Activated naive CD8-positive, alpha-beta T cell (primary cell): ENCODE results near the gene NHLH2.

ENCODE experiments used
- H3K27ac Mint-ChIP-seq: one replicate; pipeline ENCODE4 v1.8.0; 2021; ENCODE audit warnings: mixed read lengths
- H3K27me3 Mint-ChIP-seq: one replicate; pipeline ENCODE4 v1.8.0; 2021; ENCODE audit warnings: mixed read lengths
- H3K36me3 Mint-ChIP-seq: one replicate; pipeline ENCODE4 v1.8.0; 2021; ENCODE audit warnings: mixed read lengths
- H3K4me1 Mint-ChIP-seq: one replicate; pipeline ENCODE4 v1.8.0; 2021; ENCODE audit warnings: low read depth, mixed read lengths
- H3K4me3 Mint-ChIP-seq: one replicate; pipeline ENCODE4 v1.8.0; 2021; ENCODE audit warnings: mild to moderate bottlenecking, mixed read lengths
- H3K9me3 Mint-ChIP-seq: one replicate; pipeline ENCODE4 v1.8.0; 2021; ENCODE audit warnings: low read depth, mixed read lengths

The NHLH2 gene

DNA sequence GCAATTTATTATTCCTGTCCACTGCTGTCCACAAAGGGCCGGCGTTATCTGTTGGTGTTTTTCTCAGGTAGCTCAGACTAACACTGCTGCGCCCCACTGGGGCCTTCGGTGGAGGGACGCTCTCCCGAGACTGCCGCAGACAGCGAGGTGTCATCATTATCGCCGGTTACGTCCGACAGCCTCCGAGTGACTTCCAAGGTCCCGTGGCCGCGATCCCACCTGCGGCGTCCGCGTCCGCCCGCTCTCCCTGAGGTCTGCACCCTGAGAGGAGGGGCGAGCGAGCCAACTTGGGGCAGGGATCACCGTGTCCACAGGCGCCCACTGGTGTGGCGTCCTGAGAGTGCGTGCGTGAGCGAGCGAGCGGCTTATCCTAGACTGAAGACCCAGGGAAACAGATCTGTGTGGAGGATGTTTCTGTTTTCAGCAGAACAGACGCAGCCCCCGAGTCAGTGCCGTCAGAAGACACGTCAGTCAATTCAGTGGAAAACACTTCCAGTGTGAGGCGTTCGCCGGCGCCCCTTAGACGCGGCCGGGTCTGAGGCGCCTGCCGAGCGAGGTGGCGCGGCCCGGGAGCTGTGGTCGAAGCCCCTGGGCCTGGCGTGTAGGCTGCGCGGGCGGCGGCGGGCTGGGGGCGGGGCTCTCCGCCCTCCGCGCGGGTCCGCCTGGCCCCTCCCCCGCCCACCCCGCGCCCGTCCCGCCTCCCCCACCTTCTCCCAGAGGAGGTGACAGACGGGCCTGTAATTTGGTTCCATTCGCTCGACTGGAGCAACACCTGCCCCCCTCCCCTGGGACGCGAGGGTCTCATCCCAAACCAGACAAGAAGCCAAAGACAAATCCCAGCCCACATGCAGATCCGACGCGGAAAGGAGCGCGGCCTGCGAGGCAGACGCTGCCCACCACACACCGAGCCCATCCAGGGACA, 12.6 kb downstream of the NHLH2 start:
- Mint-ChIP-seq H3K4me3 (peak overlapping the region; percentile 84), H3K27ac (no peak overlapping the region), H3K27me3 (peaks cover 51% of the 10 kb centered on the region), H3K9me3 (no peaks in the 10 kb centered on the region), H3K36me3 (no peaks in the 10 kb centered on the region), H3K4me1 (peaks cover 7% of the 10 kb centered on the region)

DNA sequence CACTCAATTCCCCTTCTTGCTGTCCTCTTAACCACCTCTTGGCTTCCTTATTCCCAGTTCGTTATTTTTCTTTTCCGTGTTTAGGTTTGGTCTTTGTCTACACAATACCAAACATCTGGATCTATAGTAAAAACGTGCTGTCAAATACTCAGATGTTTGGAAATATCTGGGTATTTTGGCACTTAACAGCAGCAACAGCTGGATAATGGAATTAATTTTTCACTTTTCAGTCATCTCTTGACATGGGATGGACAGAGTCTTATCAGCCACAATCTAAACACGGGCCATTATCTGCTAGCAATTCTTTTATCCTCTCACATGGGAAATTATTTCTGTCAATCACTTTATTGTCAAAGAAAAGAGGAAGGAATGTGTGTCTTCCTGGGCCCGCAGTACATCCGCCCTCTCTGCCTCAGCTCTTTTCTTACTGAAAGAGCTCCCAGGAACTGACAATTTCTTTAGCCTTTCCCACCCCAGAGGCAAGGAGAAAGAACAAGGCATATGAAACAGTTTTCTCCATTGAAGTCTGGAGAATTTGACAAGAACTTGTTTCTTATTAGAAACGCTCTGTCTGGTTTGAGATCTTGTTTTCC, 13.4 kb downstream of the NHLH2 start:
- H3K27ac Mint-ChIP-seq: no peak overlapping the region
- peaks cover 7% of the 10 kb centered on the region for H3K4me1 Mint-ChIP-seq
- no peaks in the 10 kb centered on the region for H3K36me3 Mint-ChIP-seq
- H3K4me3 Mint-ChIP-seq: peak overlapping the region; percentile 73
- no peaks in the 10 kb centered on the region for H3K9me3 Mint-ChIP-seq
- H3K27me3 Mint-ChIP-seq: peaks cover 46% of the 10 kb centered on the region

DNA sequence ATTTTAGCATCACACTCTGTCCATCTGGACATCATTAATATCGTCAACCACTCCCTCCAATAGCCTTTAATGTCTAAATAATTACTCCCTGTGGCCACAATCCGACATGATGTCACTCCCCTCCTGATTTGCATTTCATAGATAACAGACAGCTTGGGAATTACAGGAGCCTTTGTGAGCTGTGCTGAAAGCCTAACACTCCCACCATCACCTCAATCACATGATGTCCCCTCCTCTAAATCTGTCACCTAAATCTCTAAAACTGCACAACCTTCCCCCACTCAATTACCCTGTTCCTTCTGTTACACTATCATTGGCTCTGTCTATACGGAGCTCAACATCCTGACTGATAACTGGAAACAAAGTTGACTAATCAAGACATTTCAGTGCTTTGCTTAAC, 14.3 kb downstream of the NHLH2 start:
- Mint-ChIP-seq H3K36me3 (no peaks in the 10 kb centered on the region), H3K27ac (no peak overlapping the region), H3K27me3 (peaks cover 39% of the 10 kb centered on the region), H3K4me1 (peaks cover 7% of the 10 kb centered on the region), H3K4me3 (no peak overlapping the region), H3K9me3 (no peaks in the 10 kb centered on the region)

DNA sequence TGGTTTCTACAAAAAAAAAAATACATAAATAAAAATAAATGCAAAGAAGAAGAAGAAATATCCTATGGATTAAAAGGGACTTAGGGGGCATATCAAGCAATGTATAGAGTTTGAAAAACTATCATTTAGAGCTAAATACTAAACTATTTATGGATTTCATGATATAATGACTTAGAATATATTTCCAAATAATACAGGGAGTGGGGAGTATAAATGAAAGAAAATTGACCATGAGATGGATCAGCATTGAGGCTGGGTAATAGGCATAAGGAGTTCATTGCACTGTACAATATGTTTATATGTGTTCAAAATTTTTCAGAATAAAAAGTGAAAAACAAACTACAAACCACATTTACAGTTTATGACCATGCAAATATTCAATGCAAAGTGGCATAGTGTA, 18.8 kb downstream of the NHLH2 start:
- Mint-ChIP-seq H3K4me3 (no peak overlapping the region), H3K4me1 (no peaks in the 10 kb centered on the region), H3K27me3 (peaks cover 22% of the 10 kb centered on the region), H3K27ac (no peak overlapping the region), H3K9me3 (no peaks in the 10 kb centered on the region), H3K36me3 (no peaks in the 10 kb centered on the region)

DNA sequence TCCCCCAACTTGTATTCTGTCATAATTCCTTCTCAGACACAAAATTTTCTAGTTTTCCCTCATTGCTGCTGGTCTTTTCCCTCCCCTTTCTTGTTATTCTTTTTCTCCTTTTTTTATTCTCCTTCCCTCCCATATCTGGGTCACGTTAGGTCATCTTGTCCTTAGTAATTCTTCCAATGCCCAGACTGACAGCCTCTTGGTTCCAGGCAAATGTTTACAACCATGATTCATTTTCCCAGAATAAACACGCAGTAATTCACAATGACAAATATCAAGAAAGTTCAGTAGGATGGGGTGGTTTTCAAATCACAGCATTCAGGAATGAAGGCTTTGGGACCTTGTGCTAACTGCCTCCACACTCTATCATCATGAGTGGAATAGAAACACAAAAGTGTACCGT, 25.2 kb downstream of the NHLH2 start:
- no peak overlapping the region for H3K27ac Mint-ChIP-seq
- no peak overlapping the region for H3K4me3 Mint-ChIP-seq
- H3K27me3 Mint-ChIP-seq: peaks cover 12% of the 10 kb centered on the region
- H3K4me1 Mint-ChIP-seq: no peaks in the 10 kb centered on the region
- H3K9me3 Mint-ChIP-seq: no peaks in the 10 kb centered on the region
- H3K36me3 Mint-ChIP-seq: no peaks in the 10 kb centered on the region

DNA sequence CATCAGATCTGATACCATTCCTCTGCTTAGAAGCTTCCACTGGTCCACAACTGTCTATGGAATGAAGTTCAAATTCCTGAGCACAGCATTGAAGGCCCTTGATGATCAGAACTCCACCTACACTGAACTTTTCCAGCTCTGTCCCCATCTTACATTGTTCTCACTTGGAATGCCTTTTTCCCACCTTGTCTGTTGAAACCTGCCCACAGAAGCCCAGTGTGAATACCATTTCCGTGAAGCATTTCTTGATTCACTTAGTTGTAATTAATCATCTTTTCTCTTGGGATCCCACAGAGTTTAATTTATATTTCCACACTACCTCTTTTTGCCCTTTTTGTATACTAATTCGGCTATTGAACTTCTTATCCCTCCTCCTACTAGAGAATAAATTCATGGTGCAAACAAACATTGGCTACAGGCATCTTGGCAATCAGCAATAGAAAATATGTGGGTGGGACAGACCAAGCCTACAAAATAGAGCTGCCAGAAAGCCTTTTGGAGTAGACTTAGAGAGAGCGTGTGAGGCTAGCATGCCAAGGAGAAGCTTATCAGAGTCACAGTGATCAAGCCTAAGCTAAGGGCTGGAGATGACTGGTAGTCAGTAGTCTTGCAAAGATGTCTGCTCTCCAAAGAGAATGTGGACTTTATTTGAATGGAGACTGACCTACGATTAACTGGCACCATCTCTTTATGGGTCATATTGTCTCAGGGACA, 26.1 kb downstream of the NHLH2 start:
- H3K36me3 Mint-ChIP-seq: no peaks in the 10 kb centered on the region
- no peak overlapping the region for H3K27ac Mint-ChIP-seq
- H3K4me3 Mint-ChIP-seq: no peak overlapping the region
- H3K27me3 Mint-ChIP-seq: peaks cover 9% of the 10 kb centered on the region
- H3K9me3 Mint-ChIP-seq: no peaks in the 10 kb centered on the region
- no peaks in the 10 kb centered on the region for H3K4me1 Mint-ChIP-seq

DNA sequence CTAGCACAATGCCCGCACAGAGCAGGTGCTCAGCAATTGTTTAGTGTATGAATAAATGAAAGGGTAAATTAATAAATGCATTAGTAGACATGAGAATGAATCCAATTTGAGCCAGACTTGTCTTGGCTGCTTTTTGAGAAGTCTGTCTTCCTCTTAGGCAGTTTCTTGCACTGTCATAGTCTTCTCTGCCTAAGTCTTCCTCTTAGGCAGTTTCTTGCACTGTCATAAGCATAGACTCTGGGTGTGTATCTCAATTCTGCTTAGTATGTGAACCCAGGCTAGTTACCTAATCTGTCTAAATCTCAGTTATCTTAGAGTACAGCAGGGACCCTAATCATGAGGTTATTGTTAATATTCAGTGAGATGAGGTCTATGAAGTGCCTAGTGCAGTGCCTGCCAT, 27.2 kb downstream of the NHLH2 start:
- Mint-ChIP-seq H3K9me3 (no peaks in the 10 kb centered on the region), H3K4me3 (no peak overlapping the region), H3K36me3 (no peaks in the 10 kb centered on the region), H3K27me3 (peaks cover 5% of the 10 kb centered on the region), H3K4me1 (no peaks in the 10 kb centered on the region), H3K27ac (no peak overlapping the region)

DNA sequence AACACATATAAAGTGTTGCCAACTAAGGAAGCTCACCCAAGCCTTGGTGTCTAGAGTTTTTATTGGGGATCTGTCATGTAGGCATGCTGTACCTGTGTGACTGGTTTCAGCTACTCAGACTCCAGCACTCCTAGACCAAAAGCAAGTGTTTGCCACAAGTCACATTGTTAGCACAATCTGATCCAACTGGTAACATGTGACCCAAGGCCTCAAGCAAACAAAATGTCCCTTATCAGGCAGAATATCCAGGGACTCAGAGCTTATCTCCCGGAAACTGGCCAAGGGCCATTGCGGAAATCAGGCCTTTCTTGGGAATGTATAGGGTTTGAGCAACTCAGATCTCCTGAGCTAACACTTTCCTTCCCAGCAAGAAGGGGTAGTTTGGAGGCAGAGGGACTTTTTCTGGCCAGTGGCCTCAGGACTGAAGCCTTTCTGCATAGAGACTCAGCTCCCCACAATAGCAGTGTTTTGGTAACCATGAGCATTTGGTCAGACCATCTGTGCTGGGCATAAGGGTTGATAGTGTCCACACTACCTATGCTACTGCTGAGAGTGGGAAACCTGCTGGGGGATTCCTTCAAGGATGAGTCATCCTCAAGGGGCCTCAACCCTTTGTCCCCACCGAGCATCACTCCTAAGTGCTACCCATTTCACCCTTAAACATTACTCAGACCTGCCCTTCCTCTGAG, 29.6 kb downstream of the NHLH2 start:
- H3K4me1 Mint-ChIP-seq: no peaks in the 10 kb centered on the region
- H3K9me3 Mint-ChIP-seq: no peaks in the 10 kb centered on the region
- H3K36me3 Mint-ChIP-seq: no peaks in the 10 kb centered on the region
- no peak overlapping the region for H3K27ac Mint-ChIP-seq
- no peak overlapping the region for H3K4me3 Mint-ChIP-seq
- peaks cover 12% of the 10 kb centered on the region for H3K27me3 Mint-ChIP-seq

DNA sequence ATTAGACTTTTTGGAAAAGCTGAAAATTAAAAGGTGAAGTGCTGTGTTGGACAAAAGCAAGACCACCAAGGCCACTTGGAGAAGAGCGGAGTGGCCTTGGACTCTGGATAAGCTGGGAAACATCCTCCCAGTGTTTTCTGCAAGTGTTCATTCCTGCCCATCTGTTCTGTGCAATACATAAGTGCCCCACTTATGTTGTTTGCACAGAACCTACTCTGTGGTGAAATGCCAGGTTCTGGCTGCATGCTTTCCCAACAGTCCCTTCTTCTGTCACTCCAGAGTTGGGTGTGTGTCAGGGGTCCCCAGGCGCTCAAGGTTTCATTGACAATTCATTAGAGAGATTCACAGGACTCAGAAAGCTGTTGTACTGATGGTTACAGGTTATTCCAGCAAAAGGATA, 30.3 kb downstream of the NHLH2 start:
- Mint-ChIP-seq H3K9me3 (no peaks in the 10 kb centered on the region), H3K27ac (no peak overlapping the region)

DNA sequence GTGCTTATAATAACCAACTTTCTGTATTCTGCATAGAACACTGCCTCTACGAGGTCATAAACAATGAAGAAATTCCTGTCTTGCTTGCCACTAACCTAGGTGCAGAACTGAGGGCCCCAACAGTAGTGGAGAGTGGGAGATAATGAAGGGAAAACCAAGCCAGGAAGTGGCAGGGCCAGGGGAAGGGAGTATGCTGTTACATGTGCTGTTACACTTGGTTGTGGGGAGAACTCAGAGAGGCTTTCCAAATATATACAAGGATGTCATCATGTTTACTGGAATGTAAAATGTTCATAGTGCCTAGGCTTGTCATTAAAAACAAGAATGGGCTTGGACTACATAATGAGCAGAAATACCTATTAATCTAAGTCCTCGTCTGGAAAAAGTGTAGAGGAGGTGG, 31.1 kb downstream of the NHLH2 start:
- no peak overlapping the region for H3K27ac Mint-ChIP-seq
- peaks cover 12% of the 10 kb centered on the region for H3K27me3 Mint-ChIP-seq
- H3K4me1 Mint-ChIP-seq: no peaks in the 10 kb centered on the region
- H3K9me3 Mint-ChIP-seq: no peaks in the 10 kb centered on the region
- no peaks in the 10 kb centered on the region for H3K36me3 Mint-ChIP-seq
- H3K4me3 Mint-ChIP-seq: no peak overlapping the region

More for the DNA sequence above, 30.3 kb downstream of the NHLH2 start:
- Mint-ChIP-seq H3K4me3 (no peak overlapping the region), H3K4me1 (no peaks in the 10 kb centered on the region), H3K36me3 (no peaks in the 10 kb centered on the region), H3K27me3 (peaks cover 12% of the 10 kb centered on the region)

DNA sequence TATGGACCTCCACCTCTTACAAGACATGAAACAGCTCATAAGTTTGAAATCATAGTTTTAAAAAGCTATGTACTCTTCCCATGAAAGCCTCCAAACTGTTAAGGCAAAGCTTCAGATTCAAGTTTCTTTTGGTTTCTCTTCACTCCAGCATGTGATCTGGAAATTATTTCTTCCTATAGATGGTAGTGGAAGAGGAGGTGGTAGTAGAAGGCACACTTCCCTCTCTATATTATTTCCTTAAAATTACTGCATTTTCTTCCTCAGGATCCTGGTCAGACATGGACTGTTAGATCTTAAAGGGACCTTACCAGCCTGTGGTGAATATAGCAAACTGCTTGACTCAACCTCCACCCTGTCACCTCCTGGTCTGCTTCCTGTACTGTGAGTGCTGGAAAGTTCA, 31.9 kb downstream of the NHLH2 start:
- Mint-ChIP-seq H3K27me3 (peaks cover 9% of the 10 kb centered on the region), H3K4me3 (no peak overlapping the region), H3K9me3 (no peaks in the 10 kb centered on the region)

DNA sequence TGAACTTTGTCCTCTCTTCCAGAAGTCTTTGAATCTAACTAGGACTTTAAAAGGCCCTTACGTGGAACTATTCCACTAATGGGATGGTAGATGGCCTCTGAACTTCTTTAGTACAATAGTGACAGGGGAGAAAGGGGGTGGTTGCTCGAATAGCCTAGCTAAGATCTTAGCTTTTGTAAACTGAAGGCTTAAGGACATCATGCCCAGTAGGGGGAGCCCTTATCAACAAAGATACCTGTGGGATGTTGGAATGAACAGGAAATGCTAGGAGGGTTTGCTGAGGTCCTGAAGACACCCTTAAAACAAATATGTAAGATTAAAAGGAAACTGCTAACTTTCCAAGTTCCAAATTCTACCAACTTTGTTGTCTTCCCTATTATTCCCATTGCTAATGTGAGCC, 33.2 kb downstream of the NHLH2 start:
- no peaks in the 10 kb centered on the region for H3K4me1 Mint-ChIP-seq
- no peak overlapping the region for H3K27ac Mint-ChIP-seq
- no peak overlapping the region for H3K4me3 Mint-ChIP-seq
- no peaks in the 10 kb centered on the region for H3K9me3 Mint-ChIP-seq
- peaks cover 9% of the 10 kb centered on the region for H3K27me3 Mint-ChIP-seq
- H3K36me3 Mint-ChIP-seq: no peaks in the 10 kb centered on the region

More for the DNA sequence above, 31.9 kb downstream of the NHLH2 start:
- H3K27ac Mint-ChIP-seq: no peak overlapping the region
- no peaks in the 10 kb centered on the region for H3K4me1 Mint-ChIP-seq
- H3K36me3 Mint-ChIP-seq: no peaks in the 10 kb centered on the region

DNA sequence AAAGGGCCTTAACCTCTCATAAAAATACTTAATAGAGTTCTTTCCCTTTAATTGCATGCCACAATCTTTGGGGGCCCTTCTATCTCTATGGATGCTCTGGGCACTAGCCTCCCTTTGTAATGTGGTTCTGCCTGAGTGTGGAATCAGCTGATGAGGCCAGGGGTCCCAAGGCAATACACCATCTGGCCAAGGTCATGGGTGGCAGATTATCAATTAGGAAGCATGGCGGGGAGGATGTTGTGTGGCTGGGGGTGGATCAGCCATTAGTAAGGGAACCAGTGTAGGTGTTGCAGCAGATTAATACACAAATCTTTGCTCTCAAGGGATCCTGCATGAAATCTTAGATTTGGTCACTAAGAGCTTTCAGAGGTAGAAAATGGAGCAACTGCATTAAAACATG, 35.3 kb downstream of the NHLH2 start:
- Mint-ChIP-seq H3K9me3 (no peaks in the 10 kb centered on the region), H3K27me3 (peaks cover 9% of the 10 kb centered on the region), H3K36me3 (no peaks in the 10 kb centered on the region), H3K4me1 (no peaks in the 10 kb centered on the region), H3K27ac (no peak overlapping the region), H3K4me3 (no peak overlapping the region)

DNA sequence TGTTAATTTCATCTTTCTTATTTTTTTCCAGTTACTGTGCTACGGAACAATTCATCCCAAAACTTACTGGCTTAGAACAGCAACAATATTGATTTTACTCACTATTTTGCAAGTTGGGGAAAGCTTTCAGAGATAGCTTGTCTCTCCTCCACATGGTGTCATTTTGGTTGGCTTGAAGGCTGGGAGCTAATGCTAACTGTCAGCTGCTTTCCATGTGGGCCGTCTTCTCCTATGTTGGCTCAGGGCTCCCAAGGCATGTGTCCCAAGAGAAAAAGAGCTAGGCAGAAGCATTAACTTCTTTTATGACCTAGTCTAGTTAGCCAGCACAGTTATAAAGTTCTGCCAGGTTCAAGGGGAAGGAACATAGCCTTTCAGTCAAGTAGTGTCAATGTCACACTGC, 38.5 kb downstream of the NHLH2 start:
- no peak overlapping the region for H3K4me3 Mint-ChIP-seq
- no peaks in the 10 kb centered on the region for H3K4me1 Mint-ChIP-seq
- H3K27me3 Mint-ChIP-seq: peaks cover 8% of the 10 kb centered on the region
- no peaks in the 10 kb centered on the region for H3K36me3 Mint-ChIP-seq
- no peaks in the 10 kb centered on the region for H3K9me3 Mint-ChIP-seq
- no peak overlapping the region for H3K27ac Mint-ChIP-seq

DNA sequence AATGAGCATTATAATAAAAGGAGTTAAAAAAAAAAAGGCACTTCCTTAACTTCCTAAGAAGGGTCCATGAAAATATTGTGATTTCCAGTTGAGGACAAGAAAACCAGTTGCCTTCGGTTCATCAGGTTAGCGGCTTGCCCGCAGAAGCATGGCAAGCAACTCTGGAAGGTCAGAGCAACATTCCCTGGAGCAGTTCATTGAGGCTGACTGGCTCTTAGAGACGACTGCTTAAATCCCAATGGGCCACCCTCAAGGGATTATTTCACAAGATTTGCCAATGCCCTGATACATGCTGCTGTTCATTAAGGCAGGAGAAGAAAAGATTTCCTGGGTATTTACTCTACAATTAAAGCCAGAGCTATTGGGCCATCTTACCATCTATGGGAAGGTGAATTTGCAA, 43.4 kb downstream of the NHLH2 start:
- no peak overlapping the region for H3K4me3 Mint-ChIP-seq
- H3K9me3 Mint-ChIP-seq: no peaks in the 10 kb centered on the region

More for the DNA sequence above, 43.4 kb downstream of the NHLH2 start:
- no peaks in the 10 kb centered on the region for H3K36me3 Mint-ChIP-seq
- H3K27me3 Mint-ChIP-seq: peaks cover 20% of the 10 kb centered on the region
- H3K27ac Mint-ChIP-seq: no peak overlapping the region
- no peaks in the 10 kb centered on the region for H3K4me1 Mint-ChIP-seq
